SK-N-SH (cell line): ENCODE data around the gene RBP5. TPM values are rescaled to one million over a fixed set of nuclear protein-coding genes. Genes with fewer than 3 reads are reported as not detected.

Source experiments
- CTCF ChIA-PET: fragments of 300-600, 350-600 bp; formaldehyde crosslinking; extraction: SDS; loops from one replicate; lab custom pipeline; 2021; lab: Yijun Ruan, JAX
- POLR2A ChIA-PET: fragments of 350-600 bp; sonication (Branson Sonifier 250); formaldehyde crosslinking; extraction: SDS; loops from one replicate; lab custom pipeline; 2020; ENCODE audit warnings: antibody characterized with exemption, inconsistent platforms; lab: Yijun Ruan, JAX
- DNase-seq: peaks from one replicate; pipeline ENCODE4 v3.0.0; 2012
- H2AFZ ChIP-seq: fragments of 200-600 bp; sonication (generic); 2 replicates; pipeline ENCODE4 v1.8.1; 2016; ENCODE audit warnings: antibody characterized with exemption, mild to moderate bottlenecking, low read depth
- H3F3A ChIP-seq: fragments of 200-600 bp; sonication (generic); replicated peaks from 2 replicates; pipeline ENCODE3; 2016; ENCODE audit warnings: antibody characterized with exemption, mild to moderate bottlenecking; ENCODE audit not compliant: insufficient read depth
- H3K27ac ChIP-seq, 2 experiments: fragments of 200-500 bp in 1 of 2; fragments of 200-600 bp in 1 of 2; sonication (Bioruptor generic) in 1 of 2; sonication (generic), shearing (Covaris generic) in 1 of 2; 2 replicates each; pipeline versions ENCODE4 v1.5.1 to v1.6.1; 2014 to 2016; ENCODE audit warnings: low read depth in 2 of 2, inconsistent platforms in 1 of 2, low read length in 1 of 2, mild to moderate bottlenecking in 1 of 2, mixed read lengths in 1 of 2
- H3K27me3 ChIP-seq: fragments of 200-600 bp; sonication (generic), shearing (Covaris generic); 2 replicates; pipeline ENCODE4 v1.6.1; 2016; ENCODE audit warnings: mixed run types; ENCODE audit not compliant: insufficient read depth
- H3K36me3 ChIP-seq, 2 experiments: fragments of 200-500 bp in 1 of 2; fragments of 200-600 bp in 1 of 2; sonication (Bioruptor generic) in 1 of 2; sonication (generic) in 1 of 2; replicated peaks in 1 of 2; 2 replicates each; pipeline versions ENCODE3 to v1.5.1; 2014 to 2016; ENCODE audit warnings: low read length in 1 of 2, mild to moderate bottlenecking in 1 of 2; ENCODE audit not compliant: insufficient read depth in 2 of 2, control insufficient read depth in 1 of 2
- H3K4me1 ChIP-seq, 2 experiments: fragments of 200-500 bp in 1 of 2; fragments of 200-600 bp in 1 of 2; sonication (Bioruptor generic) in 1 of 2; sonication (generic), shearing (Covaris generic) in 1 of 2; 2 replicates each; pipeline versions ENCODE4 v1.5.1 to v1.6.1; 2014 to 2016; ENCODE audit warnings: low read depth in 1 of 2, low read length in 1 of 2, mixed run types in 1 of 2; ENCODE audit not compliant: insufficient read depth in 2 of 2, control insufficient read depth in 1 of 2
- H3K4me2 ChIP-seq: fragments of 200-600 bp; sonication (generic), shearing (Covaris generic); 2 replicates; pipeline ENCODE4 v1.6.1; 2017; ENCODE audit warnings: mixed run types
- H3K4me3 ChIP-seq, 2 experiments: fragments of 200-500 bp in 1 of 2; fragments of 200-600 bp in 1 of 2; sonication (Bioruptor generic) in 1 of 2; sonication (generic), shearing (Covaris generic) in 1 of 2; 2 replicates each; pipeline versions ENCODE4 v1.5.1 to v1.8.1; 2014 to 2016; ENCODE audit warnings: low read depth in 2 of 2, inconsistent platforms in 1 of 2, low read length in 1 of 2, mild to moderate bottlenecking in 1 of 2, mixed read lengths in 1 of 2, moderate library complexity in 1 of 2
- H3K79me2 ChIP-seq: fragments of 200-600 bp; sonication (generic); 2 replicates; pipeline ENCODE4 v1.8.1; 2017; ENCODE audit warnings: mild to moderate bottlenecking; ENCODE audit not compliant: insufficient read depth
- H3K9ac ChIP-seq: fragments of 200-600 bp; sonication (generic); 2 replicates; pipeline ENCODE4 v1.6.1; 2017; ENCODE audit warnings: mixed run types
- H3K9me2 ChIP-seq: fragments of 200-600 bp; sonication (generic); 2 replicates; pipeline ENCODE4 v1.6.1; 2017; ENCODE audit warnings: mixed run types
- H3K9me3 ChIP-seq: fragments of 200-600 bp; sonication (generic); 2 replicates; pipeline ENCODE4 v1.6.1; 2017; ENCODE audit warnings: mixed run types, mild to moderate bottlenecking, moderate library complexity
- H4K20me1 ChIP-seq: fragments of 200-600 bp; sonication (generic); 2 replicates; pipeline ENCODE4 v1.6.1; 2017; ENCODE audit warnings: mild to moderate bottlenecking, mixed run types; ENCODE audit not compliant: insufficient read depth
- CHD2 ChIP-seq: fragments of 150-350 bp; IDR thresholded peaks from 2 replicates; pipeline ENCODE4 v1.6.1; 2018; ENCODE audit warnings: low read length; ENCODE audit not compliant: partially characterized antibody
- CTCF ChIP-seq: fragments of 200-600 bp; sonication (generic); IDR thresholded peaks from 2 replicates; pipeline ENCODE4 v1.6.1; 2017; ENCODE audit warnings: antibody characterized with exemption, mild to moderate bottlenecking, moderate library complexity
- FOSL2 ChIP-seq: IDR thresholded peaks from 2 replicates; pipeline ENCODE4 v1.4.0; 2012; ENCODE audit warnings: low read depth, mild to moderate bottlenecking, moderate library complexity, borderline replicate concordance
- GABPA ChIP-seq: IDR thresholded peaks from 2 replicates; pipeline ENCODE4 v1.4.0; 2012; ENCODE audit warnings: low read depth, mild to moderate bottlenecking
- JUND ChIP-seq: IDR thresholded peaks from 2 replicates; pipeline ENCODE4 v1.4.0; 2012
- MAX ChIP-seq: IDR thresholded peaks from 2 replicates; pipeline ENCODE4 v1.4.0; 2012; ENCODE audit warnings: low read depth
- MEF2A ChIP-seq: IDR thresholded peaks from 2 replicates; pipeline ENCODE4 v1.4.0; 2012; ENCODE audit warnings: low read depth, borderline replicate concordance
- MXI1 ChIP-seq: IDR thresholded peaks from 2 replicates; pipeline ENCODE4 v1.6.1; 2012; ENCODE audit warnings: mild to moderate bottlenecking, low read depth, low read length, improper control_type of control experiment
- NFIC ChIP-seq: IDR thresholded peaks from 2 replicates; pipeline ENCODE4 v1.4.0; 2012; ENCODE audit warnings: borderline replicate concordance
- NRF1 ChIP-seq: IDR thresholded peaks from 2 replicates; pipeline ENCODE4 v1.6.1; 2012; ENCODE audit warnings: low read depth, mild to moderate bottlenecking, low read length
- RCOR1 ChIP-seq: fragments of 150-350 bp; IDR thresholded peaks from 2 replicates; pipeline ENCODE4 v1.6.1; 2017; ENCODE audit warnings: antibody characterized with exemption, low read length
- REST ChIP-seq: IDR thresholded peaks from 2 replicates; pipeline ENCODE4 v1.6.1; 2012; ENCODE audit warnings: mild to moderate bottlenecking, low read depth, low read length, moderate library complexity
- RFX5 ChIP-seq: IDR thresholded peaks from 2 replicates; pipeline ENCODE4 v1.6.1; 2012; ENCODE audit warnings: mild to moderate bottlenecking, improper control_type of control experiment, low read length
- RXRA ChIP-seq: IDR thresholded peaks from 2 replicates; pipeline ENCODE4 v1.4.0; 2012; ENCODE audit warnings: low read depth, mild to moderate bottlenecking, borderline replicate concordance
- SIN3A ChIP-seq: IDR thresholded peaks from 2 replicates; pipeline ENCODE4 v1.6.1; 2012; ENCODE audit warnings: low read depth, mild to moderate bottlenecking, low read length, moderate library complexity, borderline replicate concordance
- SMC3 ChIP-seq: IDR thresholded peaks from 2 replicates; pipeline ENCODE4 v1.6.1; 2012; ENCODE audit warnings: low read depth, low read length, improper control_type of control experiment
- TAF1 ChIP-seq: IDR thresholded peaks from 2 replicates; pipeline ENCODE4 v1.6.1; 2012; ENCODE audit warnings: low read depth, mild to moderate bottlenecking, low read length, moderate library complexity, borderline replicate concordance
- TCF12 ChIP-seq: IDR thresholded peaks from 2 replicates; pipeline ENCODE4 v1.4.0; 2012
- USF1 ChIP-seq: IDR thresholded peaks from 2 replicates; pipeline ENCODE4 v1.4.0; 2012; ENCODE audit warnings: low read depth, borderline replicate concordance
- USF2 ChIP-seq: fragments of 150-350 bp; IDR thresholded peaks from 2 replicates; pipeline ENCODE4 v1.6.1; 2017; ENCODE audit warnings: antibody characterized with exemption, low read length, low read depth, borderline replicate concordance
- YY1 ChIP-seq: IDR thresholded peaks from 2 replicates; pipeline ENCODE4 v1.4.0; 2012; ENCODE audit warnings: low read depth, mild to moderate bottlenecking
- ZBTB33 ChIP-seq: IDR thresholded peaks from 2 replicates; pipeline ENCODE4 v1.4.0; 2012; ENCODE audit warnings: low read depth, borderline replicate concordance
- WGBS: methylation state at CpG from one replicate; pipeline ENCODE4 v1.1.6; 2017; ENCODE audit warnings: low lambda C conversion rate; 5-methylcytosine and 5-hydroxymethylcytosine counted together
- polyA plus RNA-seq, 3 experiments: library from polyadenylated mRNA; depleted of rRNA; stranded (reverse); fragments of >200 nt; gene quantifications; 2 replicates each; pipeline ENCODE4 v1.2.3, GENCODE V29; 2012

The RBP5 gene
- polyA plus RNA-seq, 1 of the 3 experiments (the other 2 are of a cell fraction), result 0.12 TPM

GRCh38 chr12:7162691-7163114, 34.0 kb upstream of the RBP5 start (continued):
- TF ChIP-seq ZBTB33, result no peak
- no peak for TF ChIP-seq NFIC
- TF ChIP-seq JUND, result no peak
- no peak for TF ChIP-seq FOSL2
- no peak for TF ChIP-seq MAX
- no peak for TF ChIP-seq GABPA
- no peak for TF ChIP-seq USF2
- TF ChIP-seq YY1, result no peak

- no peaks in the 10 kb centered on the region for H3K79me2 ChIP-seq
- H3K4me1 ChIP-seq, result peaks cover 0 to 19% of the 10 kb centered on the region in 2 experiments; a peak in 1 of 4 replicates
- H3K9ac ChIP-seq, result no peak overlapping the region
- no peaks in the 10 kb centered on the region for H3K9me2 ChIP-seq
- H3K27ac ChIP-seq, result no peak overlapping the region
- no peak overlapping the region for H3K4me3 ChIP-seq
- POLR2A ChIA-PET, result no interaction called here
- CTCF ChIA-PET, result interaction anchor here (0.6 to 5.6 kb wide), 9 partner anchors 8 to 54 kb away, joined by 3 to 37 read pairs (median 4); no protein-coding TSS in a partner anchor
- WGBS, result 57% methylated on average over 5 of the region's 5 CpGs
- no peaks in the 10 kb centered on the region; the same call in 1 of the 2 replicates for H3K27me3 ChIP-seq
- no peak overlapping the region for H2AFZ ChIP-seq
- H3K4me2 ChIP-seq, result no peak overlapping the region
- no peaks in the 10 kb centered on the region for H3K9me3 ChIP-seq
- no peaks in the 10 kb centered on the region for H3F3A ChIP-seq
- no peaks in the 10 kb centered on the region for H3K36me3 ChIP-seq
- H4K20me1 ChIP-seq, result no peaks in the 10 kb centered on the region
- no peak for DNase-seq
- TF ChIP-seq RXRA (no peak), CTCF (no peak), TCF12 (no peak), MAX (no peak), SIN3A (no peak), RCOR1 (no peak), USF1 (no peak), MXI1 (no peak), NFIC (no peak), REST (no peak), GABPA (no peak), MEF2A (no peak), CHD2 (no peak), SMC3 (no peak), FOSL2 (no peak), NRF1 (no peak), TAF1 (no peak), RFX5 (no peak), JUND (no peak)
Measured at GRCh38 chr12:7161811-7162210, 33.1 kb upstream of the RBP5 start.
